ENCODE results near the gene FLCN. TPM values are rescaled to one million over a fixed set of nuclear protein-coding genes. Genes with fewer than 3 reads are reported as not detected.

FLCN gene
- total RNA-seq, 1 experiment from 2014 or later = 71.6 TPM

- H3K27ac ChIP-seq (ENCODE audit: low read length) = no peak overlapping the region
- H3K27me3 ChIP-seq (ENCODE audit: control insufficient read depth, insufficient read depth, low read length) = no peaks in the 10 kb centered on the region
- ChIA-PET CTCF (no interaction called here), POLR2A (interaction anchor here (0.7 kb wide), 1 partner anchor 73 kb away, joined by 5 read pairs; no protein-coding TSS in a partner anchor)
- no TSS peak for BruUV-seq (replicated peaks)
- intact Hi-C loops (cut with micrococcal nuclease; ENCODE audit: unreplicated experiment) (no loop called here), in situ Hi-C loops (cut with HindIII; ENCODE audit: low pct_unique_long_range_greater_than_20kb, low sequenced_read_pairs) (no loop called here)
- DNase-seq (ENCODE audit: low read depth, low spot score) (no peak), ATAC-seq (no peak)
- H3K4me1 ChIP-seq (ENCODE audit: control insufficient read depth, insufficient read depth, low read length) = no peaks in the 10 kb centered on the region
- H3K4me3 ChIP-seq (ENCODE audit: low read depth in 2 of 2, low read length in 2 of 2) = no peak overlapping the region
- no peaks in the 10 kb centered on the region for H3K36me3 ChIP-seq (ENCODE audit: control insufficient read depth, insufficient read depth, low read length)
- no peak for TF ChIP-seq SIN3A (IDR thresholded peaks at IDR 0.05; ENCODE audit: borderline replicate concordance, insufficient read depth, low read depth, low read length)
- TF ChIP-seq CTCF (IDR thresholded peaks at IDR 0.05) = no peak
- TF ChIP-seq REST (IDR thresholded peaks at IDR 0.05; ENCODE audit: insufficient read depth in 1 of 2, low read depth in 2 of 2, low read length in 1 of 2) = no peak
- no peak for TF ChIP-seq TCF7L2 (IDR thresholded peaks at IDR 0.05; ENCODE audit: low read depth, low read length)
- TF ChIP-seq POLR2AphosphoS5 (IDR thresholded peaks at IDR 0.05; ENCODE audit: low read depth, low read length) = no peak
- H3K9me3 ChIP-seq (ENCODE audit: control insufficient read depth, insufficient read depth, low read depth, low read length) = no peaks in the 10 kb centered on the region
These were observed 59.8 kb downstream of the FLCN start for GRCh38 chr17:17177176-17177575.

- intact Hi-C loops (cut with micrococcal nuclease; ENCODE audit: unreplicated experiment) = no loop called here
- no peak for ATAC-seq
- CTCF ChIA-PET = no interaction called here
- no peak overlapping the region for H3K4me3 ChIP-seq (ENCODE audit: low read depth in 2 of 2, low read length in 2 of 2)
- H3K9me3 ChIP-seq (ENCODE audit: control insufficient read depth, insufficient read depth, low read depth, low read length) = no peaks in the 10 kb centered on the region
- no peaks in the 10 kb centered on the region for H3K27me3 ChIP-seq (ENCODE audit: control insufficient read depth, insufficient read depth, low read length)
- TF ChIP-seq POLR2AphosphoS5 (IDR thresholded peaks at IDR 0.05; ENCODE audit: low read depth, low read length) (no peak), REST (IDR thresholded peaks at IDR 0.05; ENCODE audit: insufficient read depth in 1 of 2, low read depth in 2 of 2, low read length in 1 of 2) (no peak), TCF7L2 (IDR thresholded peaks at IDR 0.05; ENCODE audit: low read depth, low read length) (no peak), CTCF (IDR thresholded peaks at IDR 0.05) (no peak), SIN3A (IDR thresholded peaks at IDR 0.05; ENCODE audit: borderline replicate concordance, insufficient read depth, low read depth, low read length) (no peak)
- no peak for DNase-seq (ENCODE audit: low read depth, low spot score)
- H3K4me1 ChIP-seq (ENCODE audit: control insufficient read depth, insufficient read depth, low read length) = no peaks in the 10 kb centered on the region
- in situ Hi-C loops (cut with HindIII; ENCODE audit: low pct_unique_long_range_greater_than_20kb, low sequenced_read_pairs) = no loop called here
- H3K36me3 ChIP-seq (ENCODE audit: control insufficient read depth, insufficient read depth, low read length) = no peaks in the 10 kb centered on the region
- BruUV-seq (replicated peaks) = no TSS peak
- POLR2A ChIA-PET = no interaction called here
- H3K27ac ChIP-seq (ENCODE audit: low read length) = no peak overlapping the region
These were observed 60.6 kb downstream of the FLCN start for GRCh38 chr17:17176341-17176740.

All from Panc1 (cell line).